IMR-90 (cell line): ENCODE data around the gene RPS23.

Experiments used
- CEBPB ChIP-seq: IDR thresholded peaks from 2 replicates; pipeline ENCODE4 v1.6.1; 2012; ENCODE audit warnings: low read depth, low read length, improper control_type of control experiment
- MXI1 ChIP-seq: IDR thresholded peaks from 2 replicates; pipeline ENCODE4 v1.6.1; 2012; ENCODE audit warnings: low read depth, mild to moderate bottlenecking, low read length, moderate library complexity, borderline replicate concordance
- POLR2A ChIP-seq: IDR thresholded peaks from 2 replicates; pipeline ENCODE4 v1.6.1; 2012; ENCODE audit warnings: mild to moderate bottlenecking, low read depth, low read length
- RCOR1 ChIP-seq: IDR thresholded peaks from 2 replicates; pipeline ENCODE4 v1.6.1; 2012; ENCODE audit warnings: mild to moderate bottlenecking, low read length, improper control_type of control experiment; ENCODE audit not compliant: insufficient replicate concordance
- RFX5 ChIP-seq: IDR thresholded peaks from 2 replicates; pipeline ENCODE4 v1.8.0; 2012; ENCODE audit warnings: low read depth, mild to moderate bottlenecking, low read length, moderate library complexity
- TF ChIP-seq, protein P1 (sequence below): conservative IDR thresholded peaks from 2 replicates; pipeline ENCODE4 v1.5.1; 2012; ENCODE audit warnings: mild to moderate bottlenecking, low read depth, low read length, improper control_type of control experiment

DNA sequence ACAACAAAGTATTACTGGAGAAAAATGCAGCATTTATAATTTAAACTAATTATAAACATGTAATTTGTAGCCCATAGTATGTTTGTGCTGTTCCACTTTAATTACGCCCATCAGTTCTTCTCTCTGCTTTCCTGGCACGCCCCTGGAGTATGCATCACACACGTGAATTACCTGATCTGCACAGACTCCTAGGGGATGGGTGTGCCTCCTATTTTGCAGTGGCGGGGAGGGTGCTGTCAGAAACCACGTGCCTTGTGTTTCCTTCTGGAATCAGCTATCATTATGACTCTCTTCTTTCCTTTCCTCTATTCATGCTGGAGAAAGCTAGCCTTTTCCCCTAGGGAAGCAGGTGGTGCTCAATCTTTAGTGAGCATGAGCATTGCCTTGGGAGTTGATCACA is 43.3 kb downstream of the RPS23 start:
- TF ChIP-seq POLR2A (no peak), CEBPB (no peak), RFX5 (no peak), RCOR1 (no peak), MXI1 (no peak)
- TF ChIP-seq, protein P1, sequence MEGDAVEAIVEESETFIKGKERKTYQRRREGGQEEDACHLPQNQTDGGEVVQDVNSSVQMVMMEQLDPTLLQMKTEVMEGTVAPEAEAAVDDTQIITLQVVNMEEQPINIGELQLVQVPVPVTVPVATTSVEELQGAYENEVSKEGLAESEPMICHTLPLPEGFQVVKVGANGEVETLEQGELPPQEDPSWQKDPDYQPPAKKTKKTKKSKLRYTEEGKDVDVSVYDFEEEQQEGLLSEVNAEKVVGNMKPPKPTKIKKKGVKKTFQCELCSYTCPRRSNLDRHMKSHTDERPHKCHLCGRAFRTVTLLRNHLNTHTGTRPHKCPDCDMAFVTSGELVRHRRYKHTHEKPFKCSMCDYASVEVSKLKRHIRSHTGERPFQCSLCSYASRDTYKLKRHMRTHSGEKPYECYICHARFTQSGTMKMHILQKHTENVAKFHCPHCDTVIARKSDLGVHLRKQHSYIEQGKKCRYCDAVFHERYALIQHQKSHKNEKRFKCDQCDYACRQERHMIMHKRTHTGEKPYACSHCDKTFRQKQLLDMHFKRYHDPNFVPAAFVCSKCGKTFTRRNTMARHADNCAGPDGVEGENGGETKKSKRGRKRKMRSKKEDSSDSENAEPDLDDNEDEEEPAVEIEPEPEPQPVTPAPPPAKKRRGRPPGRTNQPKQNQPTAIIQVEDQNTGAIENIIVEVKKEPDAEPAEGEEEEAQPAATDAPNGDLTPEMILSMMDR: no peak
